SIG-M5 (cell line): ENCODE data around the gene GATAD2A.
"Not testable (repeated sequence)": the region's sequence is repeated elsewhere in the genome, so short reads cannot be mapped to it uniquely, and the experiment has no call there.

Source experiments
- DNase-seq: peaks from one replicate; lab custom pipeline; 2025; lab: John Stamatoyannopoulos, UW

GATAD2A gene

DNA sequence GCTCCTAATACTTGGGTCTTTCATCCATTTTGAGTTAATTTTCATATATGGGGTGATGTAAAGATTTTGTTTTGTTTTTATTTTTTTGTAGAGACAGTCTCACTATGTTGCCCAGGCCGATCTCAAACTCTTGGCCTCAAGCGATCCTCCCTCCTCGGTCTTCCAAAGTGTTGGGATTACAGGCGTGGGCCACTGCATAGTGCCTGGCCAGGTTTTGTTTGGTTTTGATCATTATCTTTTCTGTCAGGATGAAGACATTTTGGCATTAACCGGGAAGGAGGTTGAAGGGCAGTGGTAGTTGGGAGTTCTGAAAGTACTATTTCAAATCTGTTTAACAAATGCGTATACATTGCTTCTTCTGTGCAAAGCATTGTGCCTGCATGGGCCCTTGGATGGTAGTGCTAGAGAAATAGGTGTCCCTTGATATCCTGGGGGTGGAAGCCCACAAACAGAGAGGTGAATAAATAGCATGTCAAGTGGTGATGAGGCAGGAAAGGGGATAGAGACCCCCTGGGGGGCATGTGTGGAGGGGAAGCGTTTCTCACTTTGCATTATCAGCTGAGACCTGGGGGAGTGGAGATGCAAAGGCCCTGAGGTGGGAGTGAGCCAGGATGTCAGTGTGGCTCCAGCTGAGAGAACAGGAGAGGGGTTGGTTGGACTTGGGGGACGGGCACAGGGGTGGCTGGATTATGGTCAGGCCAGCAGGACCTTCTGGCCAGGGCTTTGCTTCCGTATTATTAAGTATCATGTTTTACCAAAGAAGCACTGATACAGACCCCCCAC is 41.4 kb downstream of the GATAD2A start:
- no peak for DNase-seq

DNA sequence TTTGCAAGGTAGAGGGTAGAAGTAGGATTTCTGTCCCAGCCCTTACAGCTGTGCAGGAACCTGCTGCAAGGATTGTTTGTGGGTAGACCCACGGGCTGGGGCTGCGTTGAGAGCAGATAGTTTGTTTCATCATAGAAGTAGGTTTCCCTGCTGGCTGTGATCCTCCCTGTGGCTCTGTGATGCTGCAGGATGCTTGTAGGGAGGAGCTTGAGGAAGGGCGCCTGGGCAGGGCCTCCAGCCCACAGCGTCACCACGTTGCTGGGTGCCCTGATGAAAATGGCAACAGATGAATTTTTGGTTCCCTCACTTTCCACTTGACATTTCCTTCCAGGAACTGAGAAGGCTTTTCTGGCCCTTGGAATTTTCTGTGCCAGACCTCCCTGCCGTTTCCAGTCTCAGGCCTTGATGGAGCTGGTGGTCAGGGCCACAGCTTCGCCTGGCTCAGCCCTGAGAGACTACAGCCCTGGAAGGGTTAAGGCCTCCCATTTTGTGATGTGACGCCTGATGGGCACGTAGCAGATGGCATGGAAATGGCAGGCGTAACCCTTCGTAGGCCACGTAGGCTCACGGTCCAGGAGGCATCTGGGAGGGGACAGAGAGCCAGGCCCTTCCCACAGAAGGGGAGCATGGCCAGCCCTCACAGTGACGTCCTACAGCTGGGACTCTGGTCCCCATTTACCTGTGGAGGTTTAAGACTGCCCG is 42.2 kb downstream of the GATAD2A start:
- DNase-seq, result no peak

- no peak for DNase-seq
Measured at GRCh38 chr19:19448238-19448544, 42.7 kb downstream of the GATAD2A start.

DNA sequence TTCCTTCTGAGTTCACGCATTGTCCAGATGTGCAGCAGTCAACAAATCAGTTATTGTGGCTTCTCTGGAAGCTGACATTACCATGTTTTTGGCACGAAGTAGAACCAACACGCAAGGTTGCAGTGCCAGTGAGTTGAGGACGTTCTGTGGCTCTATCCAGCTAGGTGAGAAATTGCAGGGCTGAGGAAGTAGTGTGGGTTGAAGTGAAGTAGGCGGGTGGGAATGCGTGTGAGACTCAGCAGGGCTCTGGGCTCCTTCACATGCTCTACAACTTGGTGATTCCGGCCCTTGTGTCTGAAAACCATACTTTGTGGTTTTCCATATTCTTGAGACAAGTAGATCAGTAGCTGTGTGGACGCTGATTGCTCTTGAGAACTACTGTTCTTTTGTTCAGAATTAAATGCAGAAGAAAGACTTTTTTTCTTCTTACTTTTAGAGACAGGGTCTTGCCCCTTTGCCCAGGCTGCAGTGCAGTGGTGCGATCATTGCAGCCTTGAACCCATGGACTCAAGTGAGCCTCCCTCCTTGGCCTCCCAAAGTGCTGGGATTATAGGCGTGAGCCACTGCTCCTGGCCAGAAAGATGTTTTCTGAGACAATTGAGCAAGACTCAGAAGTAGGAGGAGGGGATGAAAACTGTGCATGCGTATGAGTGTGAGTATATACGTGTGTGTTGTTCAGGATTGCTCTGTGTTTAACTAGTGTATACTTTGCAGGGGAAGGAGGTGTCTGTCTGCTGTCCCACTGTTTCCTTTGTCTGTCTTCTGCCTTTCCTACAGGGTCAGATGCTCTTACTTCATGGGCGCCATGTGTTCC is 46.2 kb downstream of the GATAD2A start:
- no peak for DNase-seq

GRCh38 chr19:19452243-19453124 is 47.0 kb downstream of the GATAD2A start:
- no peak for DNase-seq

- DNase-seq, result no peak
Measured at GRCh38 chr19:19453125-19453454, 47.6 kb downstream of the GATAD2A start.

- DNase-seq, result not testable (repeated sequence)
Measured at GRCh38 chr19:19455166-19455919, 49.9 kb downstream of the GATAD2A start.

DNA sequence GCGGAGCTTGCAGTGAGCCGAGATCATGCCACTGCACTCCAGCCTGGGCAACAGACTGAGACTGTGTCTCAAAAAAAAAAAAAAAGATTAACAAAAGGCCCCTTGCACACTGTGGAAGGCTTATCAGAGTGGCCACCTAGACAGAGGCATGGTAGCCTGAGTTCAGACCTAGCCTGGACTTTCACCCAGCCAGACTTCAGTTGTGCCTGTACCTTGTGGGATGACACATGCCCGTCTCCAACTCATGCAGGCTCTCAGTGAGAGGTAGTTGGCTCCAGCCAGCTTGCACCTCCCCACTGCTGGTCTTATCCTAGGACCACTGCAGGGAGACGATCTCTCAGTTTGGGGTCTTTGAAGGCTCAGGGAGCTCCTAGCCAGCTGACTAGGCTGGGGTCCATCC is 52.2 kb downstream of the GATAD2A start:
- no peak for DNase-seq

DNA sequence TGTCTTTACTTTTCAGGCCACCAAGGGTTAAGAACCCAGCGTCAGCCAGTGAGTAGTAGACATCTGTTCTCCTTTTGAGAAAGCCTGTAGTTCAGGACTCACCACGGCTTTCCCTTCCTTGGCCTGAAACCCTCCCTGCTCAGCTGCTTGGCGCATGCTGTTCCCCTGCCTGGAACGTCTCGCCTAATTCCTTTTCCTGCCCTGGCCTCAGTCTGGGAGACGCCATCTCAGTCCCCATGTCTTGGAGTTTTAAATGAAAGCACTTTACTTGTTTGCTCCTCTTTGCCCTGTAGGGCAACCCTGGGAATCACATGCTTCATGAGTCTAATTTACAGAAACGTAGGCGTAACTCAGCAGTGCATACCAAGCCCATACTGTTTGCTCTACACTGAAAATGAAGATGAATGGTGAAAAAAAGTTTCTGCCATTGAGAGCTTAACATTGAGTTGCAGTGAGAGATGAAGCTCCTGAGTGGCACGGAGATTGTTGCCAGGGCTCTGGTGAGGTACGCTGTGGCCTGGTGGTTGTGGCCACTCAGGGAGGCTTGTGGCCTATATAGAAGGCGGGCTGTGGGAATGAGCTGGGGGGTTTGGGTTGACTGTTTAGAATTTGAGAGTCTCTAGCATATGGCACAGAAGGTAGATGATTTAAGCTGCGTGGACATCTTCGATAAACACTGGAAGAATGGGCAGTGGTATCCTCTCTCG is 52.8 kb downstream of the GATAD2A start:
- no peak for DNase-seq

DNA sequence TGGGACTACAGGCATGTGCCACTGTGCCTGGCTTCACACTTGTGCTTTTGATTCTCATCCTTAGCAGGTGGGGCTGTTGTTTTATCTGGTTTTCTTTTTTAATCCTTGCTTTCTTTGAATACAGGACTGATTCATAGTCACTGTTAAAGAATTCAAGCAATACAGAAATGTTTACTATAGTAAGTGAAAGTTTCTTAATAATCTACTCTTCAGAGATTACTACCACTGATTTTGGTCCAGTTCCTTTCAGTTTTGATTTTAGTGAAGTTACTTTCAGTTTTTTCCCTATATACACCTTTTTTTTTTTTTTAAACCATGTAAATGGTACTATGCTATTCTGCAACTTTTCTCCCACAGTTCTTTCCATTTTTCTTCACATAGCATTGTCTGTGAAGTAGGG is 53.6 kb downstream of the GATAD2A start:
- DNase-seq, result no peak

GRCh38 chr19:19459707-19460251 is 54.3 kb downstream of the GATAD2A start:
- DNase-seq, result no peak

DNA sequence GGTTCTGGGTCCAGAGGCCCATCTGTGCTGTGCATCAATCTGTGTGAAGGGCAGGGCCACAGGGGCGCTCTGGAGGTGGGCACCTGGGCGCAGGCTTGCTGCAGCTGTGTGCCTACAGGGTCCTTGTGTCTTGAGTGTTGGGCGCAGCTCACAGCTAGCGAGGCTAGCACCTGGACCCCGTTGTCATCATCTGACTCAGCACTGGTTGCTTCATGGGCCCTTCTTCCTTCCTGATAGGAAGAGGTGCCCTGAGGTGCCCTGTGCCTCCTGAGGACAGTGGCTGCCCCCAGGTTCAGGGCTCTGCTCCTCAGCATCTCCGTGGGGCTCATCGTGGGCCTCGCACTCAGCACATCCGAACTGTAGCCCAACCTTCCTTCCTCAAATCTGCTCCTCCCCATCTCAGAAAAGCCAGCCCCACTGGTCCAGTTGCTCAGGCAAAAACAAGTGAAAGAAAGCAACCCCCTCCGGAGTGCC is 54.8 kb downstream of the GATAD2A start:
- DNase-seq, result no peak

- DNase-seq, result no peak
Measured at GRCh38 chr19:19460761-19461265, 55.3 kb downstream of the GATAD2A start.

GRCh38 chr19:19461306-19461670 is 55.8 kb downstream of the GATAD2A start:
- no peak for DNase-seq

DNA sequence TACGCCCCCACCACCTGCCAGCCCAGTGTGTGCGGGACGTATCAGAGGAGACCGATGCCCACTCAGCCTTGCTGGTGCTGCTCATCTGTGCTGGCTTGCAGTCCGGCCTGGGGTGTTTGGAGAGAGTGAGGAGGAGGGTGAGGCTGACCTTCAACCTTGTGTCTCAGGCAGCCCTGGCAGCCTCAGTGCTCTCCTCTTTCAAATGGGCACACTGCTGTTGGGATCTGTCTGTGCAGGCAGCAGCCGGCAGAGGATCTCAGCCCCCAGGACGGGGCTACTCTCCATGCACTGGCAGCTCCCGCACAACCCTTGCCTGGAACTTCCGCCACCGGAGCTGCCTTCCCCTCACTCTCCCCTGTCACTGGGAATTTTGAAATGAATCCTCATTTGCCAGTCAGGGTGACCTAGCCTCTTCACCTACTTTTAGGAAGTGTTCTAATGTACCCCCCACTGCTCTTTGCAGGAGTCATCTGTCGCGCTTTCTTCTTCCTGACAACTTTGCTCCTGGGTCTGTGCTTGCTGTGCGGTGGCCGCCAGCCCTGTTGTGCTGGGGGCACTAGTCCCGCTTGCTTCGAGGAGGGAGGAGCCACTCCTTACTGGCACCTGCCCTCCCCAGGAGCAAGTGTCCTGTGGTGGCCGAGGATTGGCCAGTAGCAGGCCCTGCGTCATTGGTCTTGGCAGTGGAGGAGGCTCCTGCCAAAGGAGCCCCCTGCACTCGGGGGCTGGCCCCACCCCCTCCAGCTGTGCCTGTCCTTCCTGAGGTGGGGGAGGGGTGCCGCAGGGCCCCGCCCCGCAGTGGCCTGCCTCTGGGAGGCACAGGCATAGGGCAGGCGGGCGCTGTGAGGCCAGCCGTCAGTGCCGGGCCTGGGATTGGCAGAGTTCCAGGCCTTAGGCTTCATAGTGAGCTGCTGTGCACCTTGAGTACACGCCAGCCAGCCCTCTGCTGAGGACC is 56.5 kb downstream of the GATAD2A start:
- DNase-seq, result no peak

DNA sequence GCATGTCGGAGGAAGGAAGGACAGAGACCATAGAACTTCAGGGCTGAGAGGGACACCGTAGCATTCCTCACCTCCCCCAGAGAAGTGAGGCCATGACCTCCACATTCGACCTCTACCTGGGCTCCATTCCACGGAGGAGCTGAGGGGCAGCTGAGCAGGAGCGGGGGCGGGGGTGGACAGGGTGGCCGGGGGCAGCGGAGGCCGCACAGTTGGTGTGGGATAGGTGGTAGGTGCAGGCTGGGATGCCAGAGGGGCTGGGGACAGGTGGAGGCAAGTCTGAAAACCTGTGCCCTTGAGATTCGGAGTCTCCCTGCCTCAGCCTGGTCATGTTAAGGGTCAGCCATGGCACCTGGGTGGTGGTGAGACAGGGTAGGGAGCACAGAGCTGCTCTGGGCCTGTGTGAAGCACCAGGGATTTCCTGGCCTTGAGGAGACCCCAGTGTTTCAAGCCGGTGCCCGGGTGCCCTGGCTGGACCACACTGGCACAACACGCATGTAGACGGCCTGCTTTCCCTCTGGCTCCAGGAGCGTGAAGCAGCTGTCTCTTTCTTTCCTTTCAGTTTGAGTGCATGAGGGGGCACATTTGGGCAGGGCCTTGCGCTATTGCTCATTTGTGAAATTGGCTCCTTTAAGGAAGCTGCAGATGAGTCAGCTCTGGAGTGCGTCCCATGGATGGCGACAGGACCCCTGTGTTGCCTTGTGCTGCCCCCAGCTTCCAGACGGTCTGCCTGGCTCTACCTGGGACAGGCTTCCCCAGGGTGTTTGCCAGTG is 58.1 kb downstream of the GATAD2A start:
- no peak for DNase-seq

- no peak for DNase-seq
Measured at GRCh38 chr19:19464339-19465098, 59.0 kb downstream of the GATAD2A start.
